PFSK-1 (cell line): ENCODE data around the gene IGSF21.

Source experiments
- FOXP2 ChIP-seq: optimal IDR thresholded peaks from 2 replicates; pipeline ENCODE3; 2011; ENCODE audit warnings: borderline replicate concordance, control low read depth, inconsistent platforms; ENCODE audit not compliant: insufficient read depth; ENCODE audit errors: extremely low read length, extremely low read depth
- POLR2AphosphoS5 ChIP-seq: IDR thresholded peaks from 2 replicates; pipeline ENCODE4 v1.6.1; 2012; ENCODE audit warnings: low read depth, mild to moderate bottlenecking, control low read depth, low read length, moderate library complexity
- TAF1 ChIP-seq: IDR thresholded peaks from 2 replicates; pipeline ENCODE4 v1.6.1; 2012; ENCODE audit warnings: low read length, control low read depth, borderline replicate concordance; ENCODE audit not compliant: insufficient read depth

DNA sequence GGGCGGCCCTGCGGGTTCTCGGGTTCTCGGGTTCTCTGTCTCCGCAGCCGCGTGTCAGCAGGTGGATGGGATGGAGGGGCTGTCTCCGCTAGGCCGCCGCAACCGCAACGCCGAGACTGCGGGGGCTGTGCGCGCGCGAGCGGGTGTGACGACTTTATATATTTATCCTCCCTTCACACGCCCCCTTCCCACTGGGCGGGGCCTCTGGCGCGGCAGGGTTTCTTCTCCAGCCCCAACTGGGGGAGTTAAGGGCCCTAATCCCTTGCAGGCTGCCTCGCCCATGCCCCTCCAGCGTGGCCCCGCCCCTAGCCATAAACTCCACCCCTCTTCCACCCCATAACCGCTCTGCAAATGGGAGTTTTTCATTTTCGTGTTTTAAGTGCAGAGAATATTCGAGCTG lies 3.4 kb downstream of the IGSF21 start:
- TF ChIP-seq POLR2AphosphoS5: no peak
- no peak for TF ChIP-seq FOXP2
- no peak for TF ChIP-seq TAF1
